B cell (primary cell): ENCODE results near the gene HS3ST3B1. TPM values are rescaled to one million over a fixed set of nuclear protein-coding genes. Genes with fewer than 3 reads are reported as not detected.

Experiments
- ATAC-seq: fragments of 200-7000 bp; cut with Tn5 transposase; one replicate; pipeline ENCODE4 v1.10.0; 2021; ENCODE audit warnings: low read depth, mild to moderate bottlenecking, moderate number of reproducible peaks, moderate library complexity
- CTCF ChIA-PET: fragments of 350-600 bp; sonication (Branson Sonifier 250); formaldehyde crosslinking; loops from one replicate; lab custom pipeline; 2021; ENCODE audit warnings: antibody characterized with exemption, inconsistent platforms; lab: Charles Lee
- POLR2A ChIA-PET: fragments of 350-600 bp; sonication (Branson Sonifier 250); formaldehyde crosslinking; loops from one replicate; lab custom pipeline; 2021; ENCODE audit warnings: antibody characterized with exemption; lab: Charles Lee
- DNase-seq: peaks from one replicate; pipeline ENCODE4 v3.0.0; 2013
- H2AFZ ChIP-seq: 2 replicates; pipeline ENCODE4 v1.6.1; 2012; ENCODE audit warnings: mild to moderate bottlenecking, low read depth, low read length; ENCODE audit not compliant: insufficient read depth, poor library complexity, severe bottlenecking
- H3K27ac ChIP-seq, 2 donors: 1 replicate in 1 of 2; 2 replicates in 1 of 2; pipeline ENCODE4 v1.5.1; 2012 to 2013; ENCODE audit warnings: low read length in 2 of 2, mild to moderate bottlenecking in 2 of 2, moderate library complexity in 1 of 2
- H3K27me3 ChIP-seq, 4 experiments: fragments of 200-600 bp in 1 of 4; sonication (generic) in 1 of 4; replicated peaks in 1 of 4; 1 replicate in 2 of 4; 2 replicates in 2 of 4; pipeline versions ENCODE4 v1.6.1 to v1.7.0; 2013 to 2016; ENCODE audit warnings: low read length in 3 of 4, mild to moderate bottlenecking in 2 of 4, mixed read lengths in 1 of 4, moderate library complexity in 1 of 4; ENCODE audit not compliant: insufficient read depth in 4 of 4, control insufficient read depth in 3 of 4; ENCODE audit errors: control extremely low read depth in 1 of 4
- H3K36me3 ChIP-seq, 2 experiments: replicated peaks in 1 of 2; 1 replicate in 1 of 2; 2 replicates in 1 of 2; pipeline versions ENCODE4 v1.6.1 to v1.7.1; 2013; ENCODE audit warnings: low read length in 1 of 2; ENCODE audit not compliant: insufficient read depth in 2 of 2, control insufficient read depth in 1 of 2; ENCODE audit errors: control extremely low read depth in 1 of 2, extremely low read depth in 1 of 2
- H3K4me1 ChIP-seq, 2 donors: fragments of 200-600 bp in 1 of 2; sonication (generic) in 1 of 2; 1 replicate in 1 of 2; 2 replicates in 1 of 2; pipeline versions ENCODE4 v1.5.1 to v1.6.1; 2013 to 2017; ENCODE audit warnings: low read length in 2 of 2; ENCODE audit not compliant: control insufficient read depth in 2 of 2, insufficient read depth in 2 of 2
- H3K4me2 ChIP-seq: replicated peaks from 2 replicates; pipeline ENCODE3; 2012; ENCODE audit warnings: mild to moderate bottlenecking, low read depth, low read length; ENCODE audit not compliant: poor library complexity, severe bottlenecking
- H3K4me3 ChIP-seq, 5 experiments: fragments of 200-600 bp in 1 of 5; sonication (generic) in 1 of 5; 1 replicate in 3 of 5; 2 replicates in 2 of 5; pipeline versions ENCODE4 v1.5.1 to v1.7.0; 2011 to 2016; ENCODE audit warnings: low read length in 4 of 5, mild to moderate bottlenecking in 4 of 5, low read depth in 2 of 5, control low read depth in 1 of 5, moderate library complexity in 1 of 5; ENCODE audit not compliant: insufficient read depth in 1 of 5; ENCODE audit errors: control extremely low read depth in 1 of 5, extremely low read depth in 1 of 5
- H3K79me2 ChIP-seq: fragments of 200-600 bp; sonication (generic); one replicate; pipeline ENCODE4 v1.6.0; 2016; ENCODE audit warnings: low read length; ENCODE audit not compliant: control insufficient read depth, insufficient read depth
- H3K9ac ChIP-seq: fragments of 200-600 bp; sonication (generic); 2 replicates; pipeline ENCODE4 v1.6.1; 2017; ENCODE audit warnings: mild to moderate bottlenecking, low read length, moderate library complexity
- H3K9me3 ChIP-seq, 3 donors: one replicate each; pipeline versions ENCODE4 v1.6.1 to v1.7.1; 2013; ENCODE audit warnings: low read length in 2 of 3; ENCODE audit not compliant: control insufficient read depth in 2 of 3, insufficient read depth in 1 of 3; ENCODE audit errors: control extremely low read depth in 1 of 3
- H4K20me1 ChIP-seq: 2 replicates; pipeline ENCODE4 v1.6.0; 2012; ENCODE audit warnings: mild to moderate bottlenecking, low read length; ENCODE audit not compliant: insufficient read depth, control insufficient read depth, poor library complexity, severe bottlenecking
- H3K27ac Mint-ChIP-seq: one replicate; pipeline ENCODE4 v1.8.0; 2021; ENCODE audit warnings: mixed read lengths
- H3K27me3 Mint-ChIP-seq: one replicate; pipeline ENCODE4 v1.8.0; 2021; ENCODE audit warnings: mixed read lengths
- H3K4me1 Mint-ChIP-seq: one replicate; pipeline ENCODE4 v1.8.0; 2021; ENCODE audit warnings: mixed read lengths
- H3K4me3 Mint-ChIP-seq: one replicate; pipeline ENCODE4 v1.8.0; 2021; ENCODE audit warnings: mixed read lengths
- H3K9me3 Mint-ChIP-seq: one replicate; pipeline ENCODE4 v1.8.0; 2022; ENCODE audit warnings: mixed read lengths; ENCODE audit not compliant: insufficient read depth
- CTCF ChIP-seq: fragments of 200-600 bp; IDR thresholded peaks from one replicate; pipeline ENCODE4 v1.8.0; 2022; ENCODE audit warnings: antibody characterized with exemption, mild to moderate bottlenecking
- EZH2 ChIP-seq: IDR thresholded peaks from 2 replicates; pipeline ENCODE4 v1.6.1; 2012; ENCODE audit warnings: borderline replicate concordance, low read depth, mild to moderate bottlenecking, moderate library complexity, low read length; ENCODE audit not compliant: insufficient read depth, poor library complexity, severe bottlenecking
- WGBS: methylation state at CpG from one replicate; pipeline ENCODE4 v1.1.5; 2013; ENCODE audit warnings: missing lambda C conversion rate; ENCODE audit not compliant: insufficient coverage; 5-methylcytosine and 5-hydroxymethylcytosine counted together
- intact Hi-C: fragments of 100-400 bp; cut with micrococcal nuclease; formaldehyde crosslinking; loops from one replicate; pipeline ENCODE4 v1.10.0; 2022
- polyA plus RNA-seq: library from polyadenylated mRNA; depleted of rRNA; stranded (reverse); fragments of >200 nt; gene quantifications from 2 replicates; pipeline ENCODE4 v1.2.3, GENCODE V29; 2012
- total RNA-seq, 2 donors: library from RNA; stranded (reverse); fragments of 120-200 nt in 1 of 2; gene quantifications; 1 replicate in 1 of 2; 2 replicates in 1 of 2; pipeline versions ENCODE4 v1.2.3 to v1.2.4, GENCODE V29; 2013 to 2022

HS3ST3B1 gene
- total and polyA plus RNA-seq, 2 donors (not counting 1 experiment from before 2014, with no cell fraction given), result 0.75 to 8.4 TPM

- Mint-ChIP-seq H3K4me1 (peaks cover 37% of the 10 kb centered on the region), H3K4me3 (no peak overlapping the region), H3K9me3 (no peaks in the 10 kb centered on the region), H3K27me3 (peaks cover 79% of the 10 kb centered on the region), H3K27ac (no peak overlapping the region)
- no peak for DNase-seq
- no peak overlapping the region for H2AFZ ChIP-seq
- H3K4me2 ChIP-seq, result no peak overlapping the region
- CTCF ChIA-PET, result interaction anchor here (0.7 to 3.3 kb wide), 4 partner anchors 63 to 1064 kb away, joined by 3 to 15 read pairs (median 4); no protein-coding TSS in a partner anchor
- no peak for ATAC-seq
- no peak for TF ChIP-seq CTCF
- TF ChIP-seq EZH2, result no peak
- H3K27ac ChIP-seq, result no peak overlapping the region
- H3K27me3 ChIP-seq, result peaks cover 0 to 66% (median 52%) of the 10 kb centered on the region in 4 experiments
- H3K36me3 ChIP-seq, result no peaks in the 10 kb centered on the region
- POLR2A ChIA-PET, result interaction anchor here (0.5 kb wide), 1 partner anchor 644 kb away, joined by 4 read pairs; no protein-coding TSS in a partner anchor
- intact Hi-C loops, result no loop called here
- no peaks in the 10 kb centered on the region for H3K79me2 ChIP-seq
- peaks cover 2 to 37% (median 5%) of the 10 kb centered on the region in 3 donors for H3K9me3 ChIP-seq
- whole genome bisulfite sequencing, result 87% methylated on average over 8 of the region's 9 CpGs
- H3K9ac ChIP-seq, result no peak overlapping the region
- no peaks in the 10 kb centered on the region for H4K20me1 ChIP-seq
- no peak overlapping the region for H3K4me3 ChIP-seq
- H3K4me1 ChIP-seq, result peaks cover 29 to 37% of the 10 kb centered on the region in 2 donors
Observed at GRCh38 chr17:14295676-14296075, 5.2 kb upstream of the HS3ST3B1 start.

- no peak overlapping the region for H2AFZ ChIP-seq
- DNase-seq, result no peak
- ATAC-seq, result no peak
- no peak overlapping the region for H3K4me2 ChIP-seq
- POLR2A ChIA-PET, result no interaction called here
- WGBS, result 93% methylated on average over 9 of the region's 12 CpGs
- H3K4me1 ChIP-seq, result peaks cover 35 to 37% of the 10 kb centered on the region in 2 donors
- no peak overlapping the region for H3K27ac ChIP-seq
- intact Hi-C loops, result no loop called here
- H3K79me2 ChIP-seq, result no peaks in the 10 kb centered on the region
- CTCF ChIA-PET, result interaction anchor here (1.0 to 1.2 kb wide), 2 partner anchors 63 to 257 kb away, joined by 3 read pairs; no protein-coding TSS in a partner anchor
- Mint-ChIP-seq H3K27ac (no peak overlapping the region), H3K27me3 (peaks cover 75% of the 10 kb centered on the region), H3K4me1 (peaks cover 42% of the 10 kb centered on the region), H3K9me3 (no peaks in the 10 kb centered on the region), H3K4me3 (peak overlapping the region; percentile 49)
- TF ChIP-seq EZH2 (no peak), CTCF (no peak)
- H3K4me3 ChIP-seq, result no peak overlapping the region
- no peaks in the 10 kb centered on the region for H4K20me1 ChIP-seq
- H3K27me3 ChIP-seq, result peaks cover 0 to 72% (median 54%) of the 10 kb centered on the region in 4 experiments
- no peak overlapping the region for H3K9ac ChIP-seq
- no peaks in the 10 kb centered on the region for H3K36me3 ChIP-seq
- H3K9me3 ChIP-seq, result peaks cover 1 to 42% (median 5%) of the 10 kb centered on the region in 3 donors
Observed at GRCh38 chr17:14296166-14296910, 4.5 kb upstream of the HS3ST3B1 start.
